COLO829 (cell line): ENCODE results near the gene TBC1D2B.

Source experiments
- DNase-seq: peaks from one replicate; pipeline ENCODE4 v3.0.0; 2012; ENCODE audit warnings: low spot score

The TBC1D2B gene

GRCh38 chr15:78077053-78077870 is at the start of gene TBC1D2B:
TBC1D2B (minus strand) TSS chr15:78077711; CDS start chr15:78077652, 59 bp downstream.
- no peak for DNase-seq

GRCh38 chr15:78125267-78125666 is 47.8 kb upstream of the TBC1D2B start:
- no peak for DNase-seq

- DNase-seq, result no peak
Observed at GRCh38 chr15:78120523-78120922, 43.0 kb upstream of the TBC1D2B start.

GRCh38 chr15:78112551-78112950 is 35.0 kb upstream of the TBC1D2B start:
- DNase-seq, result no peak

GRCh38 chr15:78111788-78112187 is 34.3 kb upstream of the TBC1D2B start:
- no peak for DNase-seq

GRCh38 chr15:78110916-78111475 is 33.5 kb upstream of the TBC1D2B start:
- no peak for DNase-seq

GRCh38 chr15:78110096-78110495 is 32.6 kb upstream of the TBC1D2B start:
- no peak for DNase-seq

- no peak for DNase-seq
Observed at GRCh38 chr15:78109156-78109555, 31.6 kb upstream of the TBC1D2B start.

GRCh38 chr15:78108300-78109084 is 31.0 kb upstream of the TBC1D2B start:
- peak; percentile 45 for DNase-seq

- no peak for DNase-seq
Observed at GRCh38 chr15:78107471-78107870, 30.0 kb upstream of the TBC1D2B start.

- DNase-seq, result no peak
Observed at GRCh38 chr15:78105476-78106241, 28.1 kb upstream of the TBC1D2B start.

- no peak for DNase-seq
Observed at GRCh38 chr15:78104566-78105475, 27.3 kb upstream of the TBC1D2B start.

- no peak for DNase-seq
Observed at GRCh38 chr15:78104119-78104479, 26.6 kb upstream of the TBC1D2B start.

- no peak for DNase-seq
Observed at GRCh38 chr15:78103406-78104118, 26.1 kb upstream of the TBC1D2B start.

- no peak for DNase-seq
Observed at GRCh38 chr15:78102741-78103140, 25.2 kb upstream of the TBC1D2B start.

- no peak for DNase-seq
Observed at GRCh38 chr15:78102211-78102610, 24.7 kb upstream of the TBC1D2B start.

GRCh38 chr15:78101423-78102105 is 24.1 kb upstream of the TBC1D2B start:
- no peak for DNase-seq

- DNase-seq, result no peak
Observed at GRCh38 chr15:78100886-78101285, 23.4 kb upstream of the TBC1D2B start.

GRCh38 chr15:78098131-78098755 is 20.7 kb upstream of the TBC1D2B start:
- DNase-seq, result no peak
